ENCODE measurements around the gene AMOTL2. TPM values are rescaled to one million over a fixed set of nuclear protein-coding genes. Genes with fewer than 3 reads are reported as not detected.

The AMOTL2 gene
- total and polyA plus RNA-seq, 2 donors (not counting 1 experiment from before 2014, with no cell fraction given), result not detected

DNA sequence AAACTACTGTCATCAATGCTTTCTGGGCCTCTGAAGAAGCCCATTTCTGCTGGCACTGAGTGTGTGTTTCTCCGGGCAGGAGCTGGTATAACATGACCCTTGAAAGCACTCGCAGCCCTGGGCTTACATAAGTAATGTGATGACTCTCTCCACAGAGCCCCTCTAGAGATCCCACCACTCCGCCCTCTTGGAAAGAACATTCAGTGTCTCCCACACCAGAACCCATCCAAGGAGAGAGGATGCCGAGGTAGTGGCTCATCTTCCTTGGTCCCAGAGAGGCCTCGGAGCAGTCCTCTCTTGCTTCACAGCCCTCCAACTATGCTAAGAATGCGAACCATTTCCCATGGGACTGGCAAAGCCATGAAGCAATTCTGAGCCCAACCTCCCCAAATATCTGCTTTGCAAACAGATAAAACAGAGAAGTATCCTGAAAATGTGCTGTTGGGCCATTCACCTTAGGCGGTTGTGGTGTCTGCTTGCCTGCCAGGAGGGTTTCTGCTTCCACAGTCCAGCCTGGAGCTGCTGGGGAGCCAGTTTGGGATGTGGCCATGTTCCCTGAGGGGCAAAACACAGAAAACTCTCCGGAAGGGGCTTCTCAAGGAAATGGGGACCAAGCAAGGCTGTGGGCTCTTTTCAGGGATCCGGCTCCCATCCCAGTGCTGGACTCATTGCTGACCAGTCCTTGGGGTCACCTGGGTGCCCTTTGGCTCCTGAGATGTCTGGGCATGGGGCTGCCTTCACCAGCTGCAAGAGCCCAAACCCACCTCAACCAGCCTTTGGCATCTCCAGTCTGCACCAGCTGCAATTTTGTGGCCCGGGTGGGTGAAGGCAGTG is 47.3 kb downstream of the AMOTL2 start:
- H3K36me3 ChIP-seq (replicated peaks in 1 of 2; ENCODE audit: control extremely low read depth in 1 of 2, control insufficient read depth in 1 of 2, extremely low read depth in 1 of 2, insufficient read depth in 2 of 2, low read length in 1 of 2), result no peaks in the 10 kb centered on the region
- ATAC-seq (ENCODE audit: low read depth) (no peak), DNase-seq (no peak)
- H3K27ac ChIP-seq (ENCODE audit: low read length in 2 of 2), result no peak overlapping the region
- no peaks in the 10 kb centered on the region for H3K4me1 Mint-ChIP-seq
- TF ChIP-seq CTCF (IDR thresholded peaks at IDR 0.05), result no peak
- TF ChIP-seq EZH2 (IDR thresholded peaks at IDR 0.05; ENCODE audit: borderline replicate concordance, insufficient read depth, low read depth, low read length, poor library complexity, severe bottlenecking), result no peak
- no peak overlapping the region for H2AFZ ChIP-seq (ENCODE audit: insufficient read depth, low read depth, low read length, poor library complexity, severe bottlenecking)
- no peak overlapping the region for H3K9ac ChIP-seq (ENCODE audit: low read length)
- H3K27me3 Mint-ChIP-seq, result peaks cover 19% of the 10 kb centered on the region
- CTCF ChIA-PET, result no interaction called here
- no peaks in the 10 kb centered on the region for H3K9me3 Mint-ChIP-seq (ENCODE audit: insufficient read depth)
- no peak overlapping the region for H3K4me3 Mint-ChIP-seq
- no peak overlapping the region for H3K27ac Mint-ChIP-seq
- H3K4me3 ChIP-seq (ENCODE audit: control extremely low read depth in 1 of 5, extremely low read depth in 1 of 5, insufficient read depth in 1 of 5, low read depth in 2 of 5, low read length in 4 of 5), result no peak overlapping the region
- no peaks in the 10 kb centered on the region for H3K9me3 ChIP-seq (ENCODE audit: control extremely low read depth in 1 of 3, control insufficient read depth in 2 of 3, insufficient read depth in 1 of 3, low read length in 2 of 3)
- no peaks in the 10 kb centered on the region for H3K4me1 ChIP-seq (ENCODE audit: control insufficient read depth in 2 of 2, insufficient read depth in 2 of 2, low read length in 2 of 2)
- no peak overlapping the region for H3K4me2 ChIP-seq (replicated peaks; ENCODE audit: low read depth, low read length, poor library complexity, severe bottlenecking)
- POLR2A ChIA-PET, result no interaction called here
- intact Hi-C loops (cut with micrococcal nuclease), result no loop called here
- WGBS (ENCODE audit: insufficient coverage), result 88% methylated on average over 9 of the region's 10 CpGs
- peaks cover 0 to 5% (median 1%) of the 10 kb centered on the region in 4 experiments for H3K27me3 ChIP-seq (replicated peaks in 1 of 4; ENCODE audit: control extremely low read depth in 1 of 4, control insufficient read depth in 3 of 4, insufficient read depth in 4 of 4, low read length in 3 of 4)
- H4K20me1 ChIP-seq (ENCODE audit: control insufficient read depth, insufficient read depth, low read length, poor library complexity, severe bottlenecking), result no peaks in the 10 kb centered on the region
- H3K79me2 ChIP-seq (ENCODE audit: control insufficient read depth, insufficient read depth, low read length), result no peaks in the 10 kb centered on the region

DNA sequence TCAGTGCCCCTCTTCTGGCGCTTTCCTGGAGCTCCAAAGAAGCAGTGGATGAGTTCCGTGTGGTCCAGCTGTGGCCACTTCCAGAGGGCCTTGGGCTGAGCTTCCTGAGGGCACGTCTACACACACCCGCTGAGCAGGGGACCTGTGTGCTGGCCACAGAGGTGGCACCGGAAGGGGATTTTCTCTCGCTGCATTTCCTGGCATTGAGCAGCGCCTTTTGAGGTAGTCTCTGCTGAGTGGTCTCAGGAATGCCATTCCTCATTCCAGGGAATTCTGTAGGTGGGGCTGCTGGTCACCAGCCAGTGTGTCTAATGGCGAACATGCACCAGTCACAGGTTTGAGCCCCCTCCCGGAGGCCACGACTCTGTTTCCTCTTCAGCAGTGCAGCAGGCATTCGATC is 48.1 kb downstream of the AMOTL2 start:
- Mint-ChIP-seq H3K4me3 (no peak overlapping the region), H3K4me1 (no peaks in the 10 kb centered on the region), H3K27me3 (peaks cover 16% of the 10 kb centered on the region), H3K9me3 (ENCODE audit: insufficient read depth) (no peaks in the 10 kb centered on the region), H3K27ac (no peak overlapping the region)
- WGBS (ENCODE audit: insufficient coverage), result 76% methylated on average over 11 of the region's 11 CpGs
- intact Hi-C loops (cut with micrococcal nuclease), result no loop called here
- peaks cover 0 to 4% (median 1%) of the 10 kb centered on the region in 4 experiments for H3K27me3 ChIP-seq (replicated peaks in 1 of 4; ENCODE audit: control extremely low read depth in 1 of 4, control insufficient read depth in 3 of 4, insufficient read depth in 4 of 4, low read length in 3 of 4)
- no peak for DNase-seq
- no peak overlapping the region for H3K4me2 ChIP-seq (replicated peaks; ENCODE audit: low read depth, low read length, poor library complexity, severe bottlenecking)
- ChIA-PET POLR2A (no interaction called here), CTCF (no interaction called here)
- no peak overlapping the region for H3K4me3 ChIP-seq (ENCODE audit: control extremely low read depth in 1 of 5, extremely low read depth in 1 of 5, insufficient read depth in 1 of 5, low read depth in 2 of 5, low read length in 4 of 5)
- no peaks in the 10 kb centered on the region for H3K79me2 ChIP-seq (ENCODE audit: control insufficient read depth, insufficient read depth, low read length)
- no peaks in the 10 kb centered on the region for H4K20me1 ChIP-seq (ENCODE audit: control insufficient read depth, insufficient read depth, low read length, poor library complexity, severe bottlenecking)
- no peak overlapping the region for H3K9ac ChIP-seq (ENCODE audit: low read length)
- no peaks in the 10 kb centered on the region for H3K9me3 ChIP-seq (ENCODE audit: control extremely low read depth in 1 of 3, control insufficient read depth in 2 of 3, insufficient read depth in 1 of 3, low read length in 2 of 3)
- no peak overlapping the region for H3K27ac ChIP-seq (ENCODE audit: low read length in 2 of 2)
- no peaks in the 10 kb centered on the region for H3K4me1 ChIP-seq (ENCODE audit: control insufficient read depth in 2 of 2, insufficient read depth in 2 of 2, low read length in 2 of 2)
- no peak overlapping the region for H2AFZ ChIP-seq (ENCODE audit: insufficient read depth, low read depth, low read length, poor library complexity, severe bottlenecking)
- TF ChIP-seq EZH2 (IDR thresholded peaks at IDR 0.05; ENCODE audit: borderline replicate concordance, insufficient read depth, low read depth, low read length, poor library complexity, severe bottlenecking) (no peak), CTCF (IDR thresholded peaks at IDR 0.05) (no peak)
- no peak for ATAC-seq (ENCODE audit: low read depth)
- no peaks in the 10 kb centered on the region for H3K36me3 ChIP-seq (replicated peaks in 1 of 2; ENCODE audit: control extremely low read depth in 1 of 2, control insufficient read depth in 1 of 2, extremely low read depth in 1 of 2, insufficient read depth in 2 of 2, low read length in 1 of 2)
